K562 (cell line): ENCODE results near the gene DHRS2. TPM values are rescaled to one million over a fixed set of nuclear protein-coding genes. Genes with fewer than 3 reads are reported as not detected.

Source experiments
- ATAC-seq: fragments of 200-7000 bp; cut with Tn5 transposase; 3 replicates; pipeline ENCODE4 v1.9.1; 2020; ENCODE audit warnings: moderate library complexity
- BruUV-seq: library from RNA; stranded (reverse); fragments of 400-500 nt; replicated peaks from 2 replicates; lab custom pipeline; 2021; lab: Mats Ljungman, UMichigan
- CTCF ChIA-PET: fragments of 300-600 bp; formaldehyde crosslinking; extraction: SDS; loops from one replicate; lab custom pipeline; 2021; ENCODE audit warnings: low intra/inter-chr PET ratio; lab: Yijun Ruan, JAX
- POLR2A ChIA-PET: fragments of 300-600, 350-650 bp; sonication (Branson Sonifier 250); formaldehyde crosslinking; extraction: SDS; loops from one replicate; lab custom pipeline; 2021; ENCODE audit warnings: antibody characterized with exemption, inconsistent platforms; lab: Yijun Ruan, JAX
- DNase-seq, 4 experiments: peaks; one replicate each; pipeline versions ENCODE4 v3.0.0 to v3.0.0-alpha.2; 2011 to 2018; ENCODE audit warnings: low spot score in 3 of 4, mixed read lengths in 3 of 4; ENCODE audit errors: extremely low read depth in 1 of 4
- FAIRE-seq: peaks from 2 replicates; lab custom pipeline; 2011; peaks lifted over from hg19 to GRCh38; lab: Jason Lieb, UNC
- H2AFZ ChIP-seq: 2 replicates; pipeline ENCODE4 v1.6.0; 2011; ENCODE audit warnings: low read depth, low read length, control low read depth, inconsistent platforms
- H3K27ac ChIP-seq: fragments of 200-600 bp; 3 replicates; pipeline ENCODE4 v1.8.0; 2011; ENCODE audit warnings: low read depth, mild to moderate bottlenecking, control low read depth, inconsistent platforms, low read length, moderate library complexity, mixed read lengths; ENCODE audit errors: extremely low read depth
- H3K27me3 ChIP-seq, 2 experiments: fragments of 300-600 bp in 1 of 2; 2 replicates in 1 of 2; 3 replicates in 1 of 2; pipeline versions ENCODE4 v1.6.0 to v1.8.0; 2011; ENCODE audit warnings: inconsistent platforms in 2 of 2, low read length in 2 of 2, mild to moderate bottlenecking in 1 of 2, mixed read lengths in 1 of 2, moderate library complexity in 1 of 2; ENCODE audit not compliant: control insufficient read depth in 2 of 2, insufficient read depth in 2 of 2
- H3K36me3 ChIP-seq: fragments of 300-600 bp; 3 replicates; pipeline ENCODE4 v1.8.0; 2011; ENCODE audit warnings: mild to moderate bottlenecking, low read length, inconsistent platforms; ENCODE audit not compliant: control insufficient read depth, insufficient read depth
- H3K4me1 ChIP-seq, 2 experiments: fragments of 200-600 bp in 1 of 2; replicated peaks in 1 of 2; 2 replicates in 1 of 2; 3 replicates in 1 of 2; pipeline versions ENCODE4 v1.5.1 to v1.8.0; 2011; ENCODE audit warnings: inconsistent platforms in 2 of 2, low read length in 2 of 2, mild to moderate bottlenecking in 1 of 2, mixed read lengths in 1 of 2, moderate library complexity in 1 of 2; ENCODE audit not compliant: control insufficient read depth in 2 of 2, insufficient read depth in 2 of 2
- H3K4me2 ChIP-seq: 2 replicates; pipeline ENCODE4 v1.6.1; 2011; ENCODE audit warnings: low read length, control low read depth, inconsistent platforms, mixed read lengths; ENCODE audit not compliant: insufficient read depth
- H3K4me3 ChIP-seq: fragments of 200-600 bp; sonication (generic), shearing (Covaris generic); 2 replicates; pipeline ENCODE4 v1.5.1; 2016; ENCODE audit warnings: control low read depth, inconsistent platforms
- H3K79me2 ChIP-seq: fragments of 200-600 bp; 3 replicates; pipeline ENCODE4 v1.8.0; 2011; ENCODE audit warnings: low read length, inconsistent platforms; ENCODE audit not compliant: control insufficient read depth, insufficient read depth
- H3K9ac ChIP-seq, 2 experiments: 2 replicates each; pipeline versions ENCODE4 v1.6.0 to v1.6.1; 2011; ENCODE audit warnings: low read depth in 2 of 2, low read length in 2 of 2, control low read depth in 1 of 2, inconsistent platforms in 1 of 2, mild to moderate bottlenecking in 1 of 2, mixed read lengths in 1 of 2; ENCODE audit not compliant: insufficient read depth in 1 of 2
- H3K9me1 ChIP-seq: one replicate; pipeline ENCODE4 v1.6.0; 2011; ENCODE audit warnings: inconsistent platforms, mild to moderate bottlenecking, low read length, moderate library complexity; ENCODE audit not compliant: control insufficient read depth, insufficient read depth
- H3K9me3 ChIP-seq: replicated peaks from 2 replicates; pipeline ENCODE4 v1.5.1; 2011; ENCODE audit warnings: low read depth, low read length, inconsistent platforms; ENCODE audit not compliant: control insufficient read depth, insufficient read depth
- H4K20me1 ChIP-seq: replicated peaks from 2 replicates; pipeline ENCODE4 v1.6.1; 2011; ENCODE audit warnings: low read length, inconsistent platforms, mixed read lengths; ENCODE audit not compliant: control insufficient read depth, insufficient read depth
- CHD2 ChIP-seq: IDR thresholded peaks from 2 replicates; pipeline ENCODE4 v1.6.1; 2011; ENCODE audit warnings: low read depth, low read length
- ETS1 ChIP-seq: conservative IDR thresholded peaks from 2 replicates; pipeline ENCODE4 v1.6.1; 2011; ENCODE audit warnings: low read depth, mild to moderate bottlenecking, low read length; ENCODE audit not compliant: control insufficient read depth
- FOXA1 ChIP-seq: fragments of 450-650 bp; IDR thresholded peaks from 2 replicates; pipeline ENCODE4 v1.6.1; 2016; ENCODE audit warnings: mild to moderate bottlenecking, borderline replicate concordance
- HNRNPL ChIP-seq: fragments of 200-400 bp; formaldehyde crosslinking; IDR thresholded peaks from 2 replicates; pipeline ENCODE4 v1.6.1; 2017; ENCODE audit warnings: low read depth, mild to moderate bottlenecking, low read length
- MAZ ChIP-seq, 2 experiments: fragments of 450-650 bp in 1 of 2; sonication (generic) in 1 of 2; formaldehyde crosslinking; IDR thresholded peaks in 1 of 2; conservative IDR thresholded peaks in 1 of 2; 2 replicates each; pipeline versions ENCODE4 v1.4.0 to v1.5.0; 2020; ENCODE audit warnings: mild to moderate bottlenecking in 1 of 2, missing genetic modification reagents in 1 of 2
- MTA1 ChIP-seq: fragments of 450-650 bp; IDR thresholded peaks from 2 replicates; pipeline ENCODE4 v1.6.1; 2017; ENCODE audit warnings: borderline replicate concordance
- NFYB ChIP-seq: IDR thresholded peaks from 2 replicates; pipeline ENCODE4 v1.6.1; 2011; ENCODE audit warnings: mild to moderate bottlenecking, moderate library complexity; ENCODE audit not compliant: insufficient read length; ENCODE audit errors: extremely low read depth
- XRCC4 ChIP-seq: IDR thresholded peaks from one replicate; pipeline ENCODE4 v1.6.1; 2011; ENCODE audit not compliant: insufficient read depth, insufficient read length; ENCODE audit errors: extremely low read depth
- ZNF589 ChIP-seq: fragments of 200-800 bp; sonication (Bioruptor generic); IDR thresholded peaks from 2 replicates; pipeline ENCODE4 v1.6.1; 2016; ENCODE audit warnings: low read depth, missing genetic modification characterization, missing compliant biosample characterization
- WGBS: fragments of 100-300 bp; shearing (Covaris generic); methylation state at CpG from one replicate; pipeline ENCODE4 v1.1.6; 2016; ENCODE audit warnings: low coverage, mixed read lengths; ENCODE audit not compliant: insufficient coverage; ENCODE audit errors: missing lambda C conversion rate; 5-methylcytosine and 5-hydroxymethylcytosine counted together
- in situ Hi-C: fragments of 300-500 bp; cut with MboI; formaldehyde crosslinking; loops from 4 replicates; pipeline ENCODE4 v1.15.0; 2018; ENCODE audit warnings: inconsistent platforms, mixed read lengths
- intact Hi-C: fragments of 100-400 bp; cut with micrococcal nuclease; formaldehyde crosslinking; loops from 2 replicates; pipeline ENCODE4 v1.14.2; 2022
- polyA plus RNA-seq, 8 experiments: library from polyadenylated mRNA; depleted of rRNA in 4 of 8; stranded (reverse) in 5 of 8; unstranded in 3 of 8; fragments of >200 nt; fragmentation: Nextera tagmentation in 2 of 8; fragmentation: Illumina TruSeq in 1 of 8; extraction: Ambion mirVana in 2 of 8; extraction: Trizol in 1 of 8; gene quantifications; 2 replicates each; pipeline versions ENCODE4 v1.2.1 to v1.2.3, GENCODE V29; 2011 to 2014; ENCODE audit warnings: inconsistent platforms in 1 of 8, missing spikeins in 1 of 8
- total RNA-seq, 7 experiments: library from RNA; depleted of rRNA in 6 of 7; stranded (reverse); fragments of >200 nt in 6 of 7; fragmentation: Illumina TruSeq in 2 of 7; extraction: Trizol in 2 of 7; gene quantifications; 2 replicates each; pipeline versions ENCODE4 v1.2.1 to v1.2.3, GENCODE V29; 2011 to 2021; ENCODE audit warnings: low replicate concordance in 1 of 7

DHRS2 gene
- total and polyA plus RNA-seq, 9 of the 15 experiments (the other 6 are each of a cell fraction or from before 2014, with no cell fraction given) = 2.9 to 96.8 (median 64.4) TPM

GRCh38 chr14:23638414-23639047, 2.4 kb downstream of the DHRS2 start:
- H3K27ac ChIP-seq = no peak overlapping the region
- in situ Hi-C loops = no loop called here
- FAIRE-seq = no peak
- ATAC-seq = no peak
- H3K4me2 ChIP-seq = peak overlapping the region; percentile 18; the same call in 1 of the 2 replicates
- no peaks in the 10 kb centered on the region for H3K9me1 ChIP-seq
- POLR2A ChIA-PET = interaction anchor here (0.6 kb wide), 1 partner anchor 513 kb away, joined by 3 read pairs; no protein-coding TSS in a partner anchor
- H4K20me1 ChIP-seq = no peaks in the 10 kb centered on the region
- no peaks in the 10 kb centered on the region; the same call in 2 of the 3 replicates for H3K79me2 ChIP-seq
- no peak overlapping the region for H2AFZ ChIP-seq
- no peak overlapping the region for H3K4me3 ChIP-seq
- no TSS peak for BruUV-seq
- no peaks in the 10 kb centered on the region for H3K27me3 ChIP-seq
- no peak for TF ChIP-seq XRCC4
- no peak for TF ChIP-seq NFYB
- no peak for TF ChIP-seq MAZ (CRISPR knock-in tag; conservative IDR thresholded peaks at IDR 0.05 in 1 of 2, IDR thresholded peaks at IDR 0.05 in 1 of 2)
- TF ChIP-seq ETS1 = no peak
- TF ChIP-seq MTA1 = no peak
- TF ChIP-seq ZNF589 (CRISPR knock-in tag) = no peak
- TF ChIP-seq HNRNPL = no peak
- TF ChIP-seq CHD2 = no peak
- no peak for TF ChIP-seq FOXA1
- CTCF ChIA-PET = no interaction called here
- peaks cover 0 to 9% of the 10 kb centered on the region in 2 experiments; a peak in 2 of 5 replicates for H3K4me1 ChIP-seq
- no peak for DNase-seq
- H3K36me3 ChIP-seq = no peaks in the 10 kb centered on the region
- no peaks in the 10 kb centered on the region; the same call in 1 of the 2 replicates for H3K9me3 ChIP-seq
- WGBS = 17% methylated on average over 6 of the region's 8 CpGs
- intact Hi-C loops = loop anchor here (10.0 kb wide), 1 partner anchor 276 kb away; no protein-coding TSS in a partner anchor
- no peak overlapping the region for H3K9ac ChIP-seq
